HCT116 (cell line): ENCODE data around the gene FKBP4. TPM values are rescaled to one million over a fixed set of nuclear protein-coding genes. Genes with fewer than 3 reads are reported as not detected.
A peak's percentile ranks its signal among the peaks of the same experiment; 100 is the strongest.

Source experiments
- ATAC-seq: fragments of 200-7000 bp; cut with Tn5 transposase; 2 replicates; pipeline ENCODE4 v1.9.1; 2020; ENCODE audit warnings: mild to moderate bottlenecking, moderate library complexity
- BruUV-seq: library from RNA; stranded (reverse); fragments of 400-500 nt; replicated peaks from 2 replicates; lab custom pipeline; 2021; lab: Mats Ljungman, UMichigan
- CTCF ChIA-PET: fragments of 300-600 bp; sonication (Branson Sonifier 250); formaldehyde crosslinking; loops from one replicate; lab custom pipeline; 2021; ENCODE audit warnings: antibody characterized with exemption; lab: Charles Lee
- POLR2A ChIA-PET: fragments of 300-600, 350-600 bp; sonication (Branson Sonifier 250); formaldehyde crosslinking; loops from one replicate; lab custom pipeline; 2021; ENCODE audit warnings: antibody characterized with exemption; lab: Charles Lee
- RAD21 ChIA-PET, 2 experiments: fragments of 300-600 bp; sonication (Branson Sonifier 250); formaldehyde crosslinking; loops; one replicate each; lab custom pipeline; 2023; ENCODE audit warnings: low total read pairs in 2 of 2; ENCODE audit not compliant: uncharacterized antibody in 2 of 2, unreplicated experiment in 2 of 2, low non-redundant PET in 1 of 2; lab: Charles Lee
- DNase-seq: peaks from one replicate; pipeline ENCODE4 v3.0.0-alpha.2; 2010; ENCODE audit warnings: low read depth, low spot score
- H2AFZ ChIP-seq: fragments of 200-600 bp; shearing (Covaris generic), sonication (generic); 2 replicates; pipeline ENCODE4 v1.6.1; 2017; ENCODE audit warnings: low read depth, mixed run types, mixed read lengths, antibody characterized with exemption, low read length; ENCODE audit not compliant: poor library complexity, severe bottlenecking
- H3K27ac ChIP-seq: 2 replicates; pipeline ENCODE4 v1.5.1; 2012; ENCODE audit warnings: low read depth, low read length
- H3K27me3 ChIP-seq: fragments of 200-600 bp; sonication (generic); 2 replicates; pipeline ENCODE4 v1.6.1; 2016; ENCODE audit warnings: mixed run types, low read length, mixed read lengths; ENCODE audit not compliant: insufficient read depth
- H3K36me3 ChIP-seq, 2 experiments: fragments of 200-500 bp in 1 of 2; fragments of 200-600 bp in 1 of 2; sonication (Bioruptor generic) in 1 of 2; sonication (generic) in 1 of 2; 2 replicates each; pipeline versions ENCODE4 v1.5.1 to v1.6.1; 2014 to 2016; ENCODE audit warnings: low read length in 2 of 2, inconsistent platforms in 1 of 2, mixed read lengths in 1 of 2, mixed run types in 1 of 2; ENCODE audit not compliant: insufficient read depth in 2 of 2, control insufficient read depth in 1 of 2
- H3K4me1 ChIP-seq, 2 experiments: fragments of 200-600 bp in 1 of 2; sonication (generic) in 1 of 2; 2 replicates each; pipeline versions ENCODE4 v1.5.1 to v1.6.1; 2012 to 2017; ENCODE audit warnings: low read length in 2 of 2, inconsistent platforms in 1 of 2, mild to moderate bottlenecking in 1 of 2, mixed read lengths in 1 of 2, mixed run types in 1 of 2, moderate library complexity in 1 of 2; ENCODE audit not compliant: insufficient read depth in 2 of 2, control insufficient read depth in 1 of 2
- H3K4me2 ChIP-seq: fragments of 200-600 bp; sonication (generic); 2 replicates; pipeline ENCODE4 v1.6.1; 2017; ENCODE audit warnings: mixed run types, low read length, mixed read lengths
- H3K4me3 ChIP-seq, 2 experiments: fragments of 200-600 bp in 1 of 2; sonication (generic) in 1 of 2; replicated peaks in 1 of 2; 2 replicates each; pipeline ENCODE4 v1.5.1; 2011 to 2016; ENCODE audit warnings: low read length in 2 of 2, control low read depth in 1 of 2, low read depth in 1 of 2, mild to moderate bottlenecking in 1 of 2, mixed read lengths in 1 of 2, mixed run types in 1 of 2
- H3K79me2 ChIP-seq: fragments of 200-600 bp; sonication (generic); 2 replicates; pipeline ENCODE4 v1.6.1; 2017; ENCODE audit warnings: mild to moderate bottlenecking, mixed run types, low read length, moderate library complexity, mixed read lengths; ENCODE audit not compliant: insufficient read depth
- H3K9ac ChIP-seq: fragments of 200-600 bp; sonication (generic); 2 replicates; pipeline ENCODE4 v1.6.1; 2016; ENCODE audit warnings: low read length, mixed read lengths
- H3K9me2 ChIP-seq: fragments of 200-600 bp; sonication (generic), shearing (Covaris generic); 2 replicates; pipeline ENCODE4 v1.6.1; 2017; ENCODE audit warnings: mixed run types, mild to moderate bottlenecking, moderate library complexity; ENCODE audit not compliant: insufficient read depth
- H3K9me3 ChIP-seq, 2 experiments: fragments of 200-500 bp in 1 of 2; fragments of 200-600 bp in 1 of 2; sonication (Bioruptor generic) in 1 of 2; sonication (generic) in 1 of 2; 2 replicates each; pipeline ENCODE4 v1.6.1; 2014 to 2017; ENCODE audit warnings: low read length in 2 of 2, mixed read lengths in 2 of 2, inconsistent platforms in 1 of 2, low read depth in 1 of 2, mild to moderate bottlenecking in 1 of 2, mixed run types in 1 of 2, moderate library complexity in 1 of 2; ENCODE audit not compliant: control insufficient read depth in 1 of 2, insufficient read depth in 1 of 2
- H4K20me1 ChIP-seq: fragments of 200-600 bp; sonication (generic), shearing (Covaris generic); 2 replicates; pipeline ENCODE4 v1.6.1; 2017; ENCODE audit warnings: mixed run types, mild to moderate bottlenecking, moderate library complexity; ENCODE audit not compliant: insufficient read depth
- ATF3 ChIP-seq: IDR thresholded peaks from 2 replicates; pipeline ENCODE4 v1.6.1; 2012
- CEBPB ChIP-seq: IDR thresholded peaks from 2 replicates; pipeline ENCODE4 v1.6.1; 2012; ENCODE audit warnings: low read depth
- EGR1 ChIP-seq: IDR thresholded peaks from 2 replicates; pipeline ENCODE4 v1.6.1; 2012; ENCODE audit warnings: low read depth
- EZH2 ChIP-seq: fragments of 200-600 bp; sonication (generic); IDR thresholded peaks from 2 replicates; pipeline ENCODE4 v1.6.1; 2017; ENCODE audit warnings: antibody characterized with exemption, mixed run types
- EZH2phosphoT487 ChIP-seq: fragments of 200-600 bp; IDR thresholded peaks from 2 replicates; pipeline ENCODE4 v1.6.1; 2018; ENCODE audit warnings: antibody characterized with exemption, borderline replicate concordance
- FOSL1 ChIP-seq: IDR thresholded peaks from 2 replicates; pipeline ENCODE4 v1.6.1; 2012; ENCODE audit warnings: low read depth
- JUND ChIP-seq: IDR thresholded peaks from 2 replicates; pipeline ENCODE4 v1.6.1; 2012
- MAX ChIP-seq: IDR thresholded peaks from 2 replicates; pipeline ENCODE4 v1.6.1; 2012
- POLR2A ChIP-seq: IDR thresholded peaks from 2 replicates; pipeline ENCODE4 v1.7.0; 2011; ENCODE audit warnings: borderline replicate concordance; ENCODE audit not compliant: insufficient read depth, insufficient read length; ENCODE audit errors: extremely low read depth
- RAD21 ChIP-seq: IDR thresholded peaks from 2 replicates; pipeline ENCODE4 v1.6.1; 2012; ENCODE audit warnings: low read depth, mild to moderate bottlenecking
- REST ChIP-seq: IDR thresholded peaks from 2 replicates; pipeline ENCODE4 v1.6.1; 2012; ENCODE audit warnings: low read depth
- SIN3A ChIP-seq: IDR thresholded peaks from 2 replicates; pipeline ENCODE4 v1.6.1; 2012; ENCODE audit warnings: low read depth
- SP1 ChIP-seq: IDR thresholded peaks from 2 replicates; pipeline ENCODE4 v1.6.1; 2012; ENCODE audit warnings: low read depth
- TCF7L2 ChIP-seq: IDR thresholded peaks from 2 replicates; pipeline ENCODE4 v1.7.0; 2011; ENCODE audit warnings: borderline replicate concordance, inconsistent platforms; ENCODE audit not compliant: insufficient read depth, insufficient read length; ENCODE audit errors: extremely low read depth
- YY1 ChIP-seq: IDR thresholded peaks from 2 replicates; pipeline ENCODE4 v1.6.1; 2011; ENCODE audit warnings: low read length, low read depth, moderate library complexity, mild to moderate bottlenecking; ENCODE audit not compliant: insufficient replicate concordance; ENCODE audit errors: extremely low read depth
- ZFX ChIP-seq: fragments of 450-650 bp; IDR thresholded peaks from 2 replicates; pipeline ENCODE4 v1.6.1; 2017
- ZNF274 ChIP-seq: fragments of 200-500 bp; sonication (Bioruptor generic); IDR thresholded peaks from 2 replicates; pipeline ENCODE4 v1.6.1; 2014; ENCODE audit warnings: mild to moderate bottlenecking, low read depth, low read length, inconsistent platforms
- intact Hi-C: fragments of 100-400 bp; cut with micrococcal nuclease; formaldehyde crosslinking; loops from 2 replicates; pipeline ENCODE4 v1.10.0; 2022
- total RNA-seq: library from RNA; stranded (reverse); gene quantifications from one replicate; pipeline ENCODE4 v1.2.1, GENCODE V29; 2021; ENCODE audit not compliant: unreplicated experiment

Gene FKBP4
- total RNA-seq, 1 experiment from 2014 or later: 178 TPM

GRCh38 chr12:2826721-2827515 lies 32.1 kb downstream of the FKBP4 start:
- intact Hi-C loops: no loop called here
- POLR2A ChIA-PET: no interaction called here
- Histone ChIP-seq H3K9me2 (no peaks in the 10 kb centered on the region), H3K79me2 (no peaks in the 10 kb centered on the region), H4K20me1 (no peaks in the 10 kb centered on the region), H3K4me2 (no peak overlapping the region), H3K9me3 (no peaks in the 10 kb centered on the region), H3K27me3 (no peaks in the 10 kb centered on the region), H3K4me1 (no peaks in the 10 kb centered on the region), H3K27ac (no peak overlapping the region), H3K9ac (no peak overlapping the region), H2AFZ (no peak overlapping the region), H3K36me3 (peaks cover 16 to 35% of the 10 kb centered on the region in 2 experiments), H3K4me3 (no peak overlapping the region)
- RAD21 ChIA-PET: no interaction called here
- CTCF ChIA-PET: no interaction called here
- ATAC-seq (no peak), DNase-seq (no peak)
- no peak for TF ChIP-seq CEBPB
- no peak for TF ChIP-seq JUND
- TF ChIP-seq RAD21: no peak
- TF ChIP-seq ATF3: no peak
- no peak for TF ChIP-seq FOSL1
- no peak for TF ChIP-seq YY1
- no peak for TF ChIP-seq EGR1
- no peak for TF ChIP-seq ZNF274
- no peak for TF ChIP-seq MAX
- no peak for TF ChIP-seq ZFX
- TF ChIP-seq REST: no peak
- TF ChIP-seq TCF7L2: no peak
- no peak for TF ChIP-seq EZH2
- no peak for TF ChIP-seq SIN3A
- TF ChIP-seq SP1: no peak
- no peak for TF ChIP-seq POLR2A
- TF ChIP-seq EZH2phosphoT487: no peak
- BruUV-seq: TSS peak; percentile 8
